Measurements from ENCODE around the gene SEPTIN8.
A peak's percentile ranks its signal among the peaks of the same experiment; 100 is the strongest.

The SEPTIN8 gene, protein sequence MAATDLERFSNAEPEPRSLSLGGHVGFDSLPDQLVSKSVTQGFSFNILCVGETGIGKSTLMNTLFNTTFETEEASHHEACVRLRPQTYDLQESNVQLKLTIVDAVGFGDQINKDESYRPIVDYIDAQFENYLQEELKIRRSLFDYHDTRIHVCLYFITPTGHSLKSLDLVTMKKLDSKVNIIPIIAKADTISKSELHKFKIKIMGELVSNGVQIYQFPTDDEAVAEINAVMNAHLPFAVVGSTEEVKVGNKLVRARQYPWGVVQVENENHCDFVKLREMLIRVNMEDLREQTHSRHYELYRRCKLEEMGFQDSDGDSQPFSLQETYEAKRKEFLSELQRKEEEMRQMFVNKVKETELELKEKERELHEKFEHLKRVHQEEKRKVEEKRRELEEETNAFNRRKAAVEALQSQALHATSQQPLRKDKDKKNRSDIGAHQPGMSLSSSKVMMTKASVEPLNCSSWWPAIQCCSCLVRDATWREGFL

DNA sequence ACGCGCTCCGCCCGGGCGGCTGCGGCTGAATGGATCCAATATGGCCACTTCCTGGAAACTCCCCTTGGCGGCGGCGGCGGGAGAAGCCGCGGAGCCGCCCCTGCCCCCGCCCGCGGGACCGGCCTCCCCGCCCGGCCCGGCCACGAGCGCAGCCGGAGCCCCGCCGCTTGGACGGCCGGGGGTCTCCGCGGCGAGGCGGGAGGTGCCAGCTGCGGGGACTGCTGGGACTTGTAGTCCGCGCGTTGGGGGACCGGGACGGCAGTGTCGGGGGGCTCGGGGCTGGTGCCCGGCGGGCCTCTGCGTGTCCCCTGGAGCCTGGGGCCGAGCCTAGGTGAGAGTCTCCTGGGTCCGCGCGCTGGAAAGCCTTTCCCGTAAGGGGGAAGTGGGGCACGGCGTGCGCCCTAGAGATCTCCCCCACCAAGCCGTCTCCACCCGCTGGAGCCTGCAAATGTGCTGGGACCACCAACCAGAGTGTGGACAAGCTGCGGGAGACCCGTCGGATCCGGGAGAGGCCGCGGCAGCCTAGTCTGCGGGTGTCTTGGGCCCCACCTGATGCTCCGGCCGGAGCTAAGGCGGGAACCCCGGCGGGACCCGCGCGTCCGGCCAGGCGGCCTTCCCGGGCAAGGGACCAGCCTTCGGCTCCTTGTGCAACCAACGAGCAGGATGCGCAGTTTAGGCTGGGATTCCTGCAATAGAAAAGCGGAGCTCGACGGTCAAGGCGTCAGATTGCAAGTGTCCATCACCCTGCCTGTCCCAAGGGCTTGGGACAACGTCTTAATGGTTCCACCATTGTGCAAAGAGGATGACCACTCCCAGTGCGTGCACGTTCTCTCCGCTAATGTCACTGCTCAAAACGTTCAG, at the start of gene SEPTIN8:
Gene SEPTIN8, minus strand, starts transcription at position 31 of the 861 bp plus-strand sequence. CDS start 102 bp downstream, outside the sequence.
- peak; percentile 56 to 65 for DNase-seq

DNA sequence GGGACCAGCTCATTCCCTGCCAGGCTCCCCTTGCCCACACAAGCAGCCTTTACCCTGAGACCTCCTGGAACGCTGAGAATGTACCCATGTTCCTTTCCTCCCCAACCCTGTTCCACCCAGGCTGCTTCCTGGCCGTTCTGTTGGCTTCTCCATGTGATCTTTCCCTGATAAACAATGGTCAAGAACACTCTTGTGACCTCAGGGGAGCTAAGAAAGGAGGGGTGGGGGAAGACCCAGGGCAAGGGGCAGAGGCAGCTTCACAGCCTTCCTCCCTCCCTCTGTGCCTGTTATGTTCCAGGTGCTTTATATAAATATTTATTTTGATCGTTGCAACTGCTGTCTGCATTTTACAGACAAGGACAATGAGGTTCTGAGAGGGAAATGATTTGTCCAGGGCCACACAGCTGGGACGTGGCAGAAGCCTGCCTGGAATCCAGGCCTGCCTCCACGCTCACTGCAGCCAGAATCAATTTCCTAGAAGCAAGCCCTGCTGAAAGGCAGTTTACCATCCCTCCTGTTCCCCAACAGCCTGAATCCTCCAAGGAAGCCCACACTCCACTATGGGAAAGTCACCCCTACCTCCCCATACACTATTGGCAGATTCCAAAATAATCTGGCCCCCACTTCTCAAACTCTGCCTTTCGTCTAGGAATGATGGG, 49.5 kb upstream of the SEPTIN8 start:
- DNase-seq = no peak

DNA sequence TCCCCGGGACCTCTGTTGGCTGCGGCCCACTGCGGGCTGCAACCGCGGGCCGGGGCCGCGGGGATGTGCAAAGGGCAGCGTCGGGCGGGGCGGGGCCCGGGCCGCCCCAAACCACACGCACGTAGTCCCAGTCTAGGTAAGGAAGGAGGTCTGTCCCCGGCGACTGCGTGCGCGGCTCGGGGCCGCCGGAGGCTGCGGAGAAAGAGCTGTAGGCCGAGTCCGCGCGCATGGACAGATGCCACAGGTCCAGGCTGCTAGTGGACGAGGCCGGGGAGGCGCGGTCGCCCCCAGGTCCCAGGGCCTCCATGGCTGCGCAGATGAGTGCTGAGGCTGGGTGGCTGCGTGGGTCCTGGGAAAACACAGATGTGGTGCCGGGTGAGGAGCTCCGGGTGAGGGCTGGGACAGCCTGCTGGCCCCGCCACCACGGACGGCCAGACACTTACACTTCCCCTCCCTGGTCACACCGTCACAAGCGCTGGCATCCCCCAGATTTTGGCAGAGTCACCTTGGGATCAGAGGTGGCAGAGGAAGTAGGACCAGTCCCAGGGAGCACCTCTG, 48.9 kb upstream of the SEPTIN8 start:
- no peak for DNase-seq

DNA sequence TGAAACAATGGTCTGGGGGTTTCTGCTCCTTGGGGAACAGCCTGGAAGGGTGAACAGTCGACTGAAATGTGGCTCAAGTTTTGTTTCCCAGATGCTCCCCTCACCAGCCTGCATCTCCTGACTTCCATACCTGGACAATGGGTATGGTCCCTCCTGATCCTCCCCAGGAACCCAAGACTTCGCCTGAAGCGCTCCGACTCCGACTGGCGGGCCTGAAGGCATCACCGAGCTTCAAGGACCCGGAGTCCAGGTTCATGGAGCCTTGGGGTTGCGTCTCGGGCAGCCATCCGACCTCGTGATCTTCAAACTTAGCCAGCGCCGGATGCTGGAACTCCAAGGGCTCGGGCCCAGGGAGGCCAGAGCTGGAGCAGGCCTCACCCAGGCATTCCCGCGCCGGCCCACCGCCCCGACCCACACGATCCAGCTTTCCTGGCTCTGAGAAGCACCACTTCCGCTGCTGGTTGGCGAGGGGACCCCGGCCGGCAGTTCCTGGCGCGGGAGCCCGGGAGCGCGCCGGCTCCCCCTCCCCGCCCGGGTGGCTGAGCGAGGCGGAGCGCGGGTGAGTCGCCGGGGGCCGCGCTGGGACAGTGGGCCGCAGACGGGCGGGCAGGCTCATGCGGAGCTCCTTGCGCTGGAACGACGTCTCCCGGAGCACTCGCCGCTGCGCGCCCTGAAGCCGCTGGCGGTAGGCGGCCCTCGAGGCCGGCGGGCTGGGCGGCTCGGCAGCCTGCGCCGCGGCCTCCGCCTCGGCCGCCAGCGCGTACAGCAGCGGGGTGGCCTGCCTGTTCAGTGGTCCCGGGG, 48.2 kb upstream of the SEPTIN8 start:
- DNase-seq = peak in 1 of 2 experiments; percentile 58

DNA sequence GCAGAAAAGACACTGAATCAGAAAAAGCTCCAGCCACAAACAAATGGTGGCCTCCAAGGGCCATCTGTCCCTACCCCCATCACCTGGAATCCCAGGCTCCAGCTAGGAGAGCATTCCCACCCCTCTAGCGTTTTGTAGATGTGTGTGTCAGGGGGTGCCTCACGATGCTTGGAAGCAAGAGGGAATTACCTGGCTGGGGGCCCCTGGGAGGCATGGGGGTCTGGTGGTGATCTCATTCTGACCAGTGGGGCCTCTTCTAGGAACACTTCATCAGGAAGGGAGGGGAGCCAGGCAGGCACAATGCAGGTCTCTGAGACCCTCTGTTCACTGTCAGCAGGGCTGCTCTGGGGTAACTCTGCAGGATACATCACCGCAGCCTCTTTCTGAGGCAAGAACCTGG, 47.4 kb upstream of the SEPTIN8 start:
- no peak for DNase-seq

DNA sequence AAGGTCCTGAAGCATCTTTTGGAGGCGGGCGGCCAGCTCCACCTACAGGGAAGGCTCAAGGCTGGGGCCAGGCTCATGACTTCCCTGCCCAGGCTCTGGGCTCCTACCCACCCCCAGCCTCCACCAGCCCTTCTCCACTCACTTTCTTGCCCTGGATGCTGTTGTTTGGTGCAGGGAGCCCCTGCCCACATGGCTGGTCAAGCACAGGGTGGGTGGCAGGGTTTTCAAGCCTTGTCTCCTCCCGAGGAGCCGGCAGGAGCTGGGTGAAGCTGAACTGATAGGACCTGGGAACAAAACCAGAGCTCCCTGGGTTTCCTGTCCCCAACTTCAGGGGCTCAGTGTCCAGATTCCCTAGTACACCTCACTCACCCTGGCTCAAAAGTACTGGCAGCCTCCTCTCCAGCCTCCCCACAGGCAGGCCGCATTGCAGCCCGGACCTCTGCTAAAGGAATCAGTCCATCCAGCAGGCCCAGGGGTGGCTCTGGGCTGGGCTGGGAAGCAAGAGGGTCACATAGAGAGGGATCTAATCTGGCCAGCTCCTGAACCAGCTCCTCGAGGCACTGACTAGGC, 46.5 kb upstream of the SEPTIN8 start:
- DNase-seq = no peak

DNA sequence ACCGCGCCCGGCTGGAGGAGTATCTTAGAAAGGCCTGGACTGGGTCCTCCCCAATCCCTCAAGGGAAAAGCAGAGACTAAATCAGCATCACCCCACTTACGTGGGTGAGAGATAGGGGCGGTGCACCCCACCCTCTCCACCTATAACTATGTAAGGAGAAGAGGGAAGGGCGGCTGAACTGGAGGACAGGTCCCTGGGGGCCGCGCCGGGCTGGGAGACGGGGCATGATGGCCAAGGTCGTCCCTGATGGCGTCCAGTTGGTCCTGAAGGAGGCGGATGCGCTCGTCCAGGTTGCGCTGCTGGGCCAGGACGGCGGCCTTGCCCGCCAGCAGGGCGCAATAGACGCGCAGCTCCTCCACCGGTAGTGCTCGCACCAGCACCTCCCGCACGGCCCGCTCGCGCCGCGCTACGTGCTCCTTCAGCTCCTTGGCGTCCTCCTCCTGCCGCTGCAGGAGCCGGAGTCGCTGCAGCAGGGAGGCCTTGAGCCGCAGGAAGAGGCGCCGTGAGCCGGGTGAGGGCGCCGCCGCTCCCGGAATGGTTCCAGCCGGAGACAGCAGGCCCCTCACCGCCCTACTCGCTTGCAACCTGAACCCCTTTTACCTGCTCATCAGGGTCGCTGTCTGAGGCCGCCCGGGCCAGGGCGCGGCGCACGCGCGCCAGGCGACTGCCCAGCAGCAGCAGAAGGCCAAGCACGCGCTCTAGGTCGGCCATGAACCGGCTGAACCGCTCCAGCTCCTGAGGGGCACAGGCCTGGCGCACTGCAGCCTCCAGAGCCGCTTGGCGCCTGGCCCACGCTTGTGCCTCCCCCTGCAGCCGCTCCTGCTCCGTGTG, 45.8 kb upstream of the SEPTIN8 start:
- DNase-seq = peak; percentile 46 to 48

DNA sequence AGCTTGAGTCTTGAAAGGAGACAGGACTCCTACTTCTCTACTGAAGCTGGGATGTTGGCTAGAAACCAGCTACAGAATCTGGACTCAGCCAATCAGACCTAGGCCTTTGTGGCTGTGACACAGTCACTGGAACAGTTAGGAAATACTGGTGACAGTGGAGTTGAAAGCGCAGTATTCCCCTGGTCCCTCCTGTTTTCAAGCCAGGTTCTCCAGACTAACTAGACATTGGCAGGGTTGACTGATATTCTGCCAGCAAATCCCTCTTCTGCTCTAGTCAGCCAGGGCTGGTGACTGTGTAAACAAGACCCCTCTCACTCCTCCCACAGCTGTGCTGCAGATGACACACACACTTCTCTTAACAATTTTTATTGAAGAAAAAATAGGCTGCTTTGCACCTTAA, 44.8 kb upstream of the SEPTIN8 start:
- DNase-seq = peak in 1 of 2 experiments; percentile 13

DNA sequence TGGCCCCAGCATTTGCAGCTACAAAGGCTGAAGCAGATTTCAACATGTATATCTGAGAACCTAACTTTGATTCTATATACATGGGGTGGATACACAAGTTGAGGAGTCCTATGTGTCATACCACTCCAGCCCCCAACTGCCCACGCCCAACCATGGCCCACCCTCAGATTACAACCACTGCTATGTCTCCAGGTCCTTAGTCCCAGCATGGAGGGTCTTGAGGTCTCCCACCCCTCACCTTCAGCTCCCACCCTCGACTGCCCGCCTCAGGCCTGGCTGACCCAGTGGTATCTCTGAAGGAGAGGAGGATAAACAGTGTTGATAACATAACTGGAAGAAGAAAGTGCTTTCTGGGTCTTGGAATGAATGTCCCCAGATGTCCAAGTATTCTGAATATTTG, 44.3 kb upstream of the SEPTIN8 start:
- DNase-seq = no peak

DNA sequence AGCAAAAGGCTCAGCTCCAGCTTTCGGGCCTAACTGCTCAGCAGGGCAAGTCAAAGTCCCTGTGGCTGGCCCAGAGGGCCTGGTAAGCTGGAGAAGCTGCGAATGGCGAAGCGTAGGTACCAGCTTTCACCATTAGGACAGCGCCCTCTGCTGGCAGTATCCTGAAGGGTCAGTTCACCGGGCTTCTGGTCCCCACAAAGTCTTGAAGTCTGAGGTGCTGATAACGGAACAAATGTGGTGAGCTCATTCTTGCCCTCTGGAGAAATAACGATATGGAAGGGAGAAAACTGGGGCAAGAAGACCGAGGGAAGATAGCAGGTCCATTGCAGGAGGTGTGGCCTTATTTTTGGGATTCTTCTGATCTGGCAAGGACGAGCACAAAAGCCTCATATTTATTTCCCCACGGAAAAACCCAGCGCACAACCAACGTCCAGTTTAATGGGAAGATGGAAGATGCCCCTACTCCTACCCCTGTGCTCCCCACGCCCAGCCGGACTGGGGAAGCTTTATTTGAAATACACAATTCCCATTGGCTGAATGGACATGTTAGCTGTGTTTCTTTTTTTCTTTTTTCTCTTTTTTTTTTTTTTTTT, 43.2 kb upstream of the SEPTIN8 start:
- peak; percentile 95 to 96 for DNase-seq

DNA sequence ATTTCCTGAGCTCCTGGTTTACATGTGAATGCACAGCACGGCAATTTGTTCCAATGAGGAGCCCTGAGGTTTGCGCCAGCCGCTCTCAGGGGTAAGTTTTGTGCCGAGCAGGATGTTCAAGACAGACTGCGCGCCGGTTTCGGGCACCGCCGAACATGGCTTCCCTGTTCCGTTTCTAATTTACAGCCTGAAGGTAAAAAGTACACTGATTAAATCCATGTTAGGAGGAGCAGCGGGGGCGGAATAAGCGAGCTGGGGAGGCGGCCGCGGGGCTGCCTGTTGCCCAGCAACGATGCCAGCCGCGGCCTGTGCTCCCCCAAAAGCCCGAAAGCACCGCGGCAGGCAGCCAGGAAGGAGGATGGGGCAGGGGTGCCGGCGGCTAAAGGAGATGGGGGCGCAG, 42.4 kb upstream of the SEPTIN8 start:
- DNase-seq = no peak

DNA sequence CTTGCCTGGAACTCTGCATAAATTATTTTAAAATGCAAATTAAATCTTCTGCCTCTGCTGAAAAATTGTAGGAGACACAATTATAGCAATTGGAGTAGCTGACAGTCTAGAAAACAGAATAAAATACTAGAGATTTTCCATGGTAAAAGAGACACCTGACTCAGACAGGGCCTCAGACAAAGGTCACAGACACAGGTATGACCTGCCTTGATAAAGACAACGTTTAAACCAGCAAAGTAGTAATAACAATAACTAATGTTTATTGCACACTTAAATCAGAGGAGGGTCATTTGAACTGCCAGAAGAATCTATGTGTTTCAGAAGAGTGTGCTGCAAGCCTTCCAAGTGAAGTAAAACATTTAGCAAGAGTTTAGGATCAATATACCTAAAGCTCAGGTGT, 40.0 kb upstream of the SEPTIN8 start:
- no peak for DNase-seq

DNA sequence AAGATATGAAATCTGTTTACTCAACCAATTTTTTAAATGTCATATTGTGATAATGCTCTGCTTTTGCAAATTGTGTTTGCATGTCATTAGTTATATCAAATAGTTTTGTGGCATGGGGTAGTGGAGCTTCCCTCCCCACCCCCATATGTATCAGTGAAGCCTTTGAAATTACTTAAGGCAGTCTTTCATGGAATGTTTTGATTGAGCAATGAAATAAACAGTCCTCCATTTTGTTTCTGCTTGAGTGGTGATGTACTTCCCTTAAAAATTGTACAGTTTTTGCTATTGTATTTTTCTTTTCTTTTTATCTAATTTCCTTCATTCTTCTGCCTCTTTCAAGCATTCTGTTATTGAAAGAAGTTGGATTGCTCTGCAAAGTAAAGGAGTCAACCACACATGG, 39.5 kb upstream of the SEPTIN8 start:
- no peak for DNase-seq

DNA sequence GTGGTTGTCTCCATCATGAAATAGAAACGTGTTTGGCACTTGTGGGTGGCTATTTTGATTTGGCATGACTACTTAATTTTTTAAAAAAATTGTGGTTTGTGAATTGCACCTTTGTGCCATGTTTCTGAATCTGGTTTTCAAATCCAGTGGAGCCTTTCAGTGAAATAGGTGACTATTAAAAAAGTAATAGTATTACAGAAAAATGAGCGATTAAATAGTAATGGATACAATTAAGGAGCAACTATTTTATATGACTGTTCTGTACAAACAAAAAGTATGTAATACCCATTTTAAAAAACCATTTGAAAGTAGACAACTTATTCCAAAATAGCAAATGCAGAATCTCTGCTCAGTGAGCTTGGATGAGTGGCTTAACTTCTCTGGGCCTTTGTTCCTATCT, 39.0 kb upstream of the SEPTIN8 start:
- DNase-seq = no peak

DNA sequence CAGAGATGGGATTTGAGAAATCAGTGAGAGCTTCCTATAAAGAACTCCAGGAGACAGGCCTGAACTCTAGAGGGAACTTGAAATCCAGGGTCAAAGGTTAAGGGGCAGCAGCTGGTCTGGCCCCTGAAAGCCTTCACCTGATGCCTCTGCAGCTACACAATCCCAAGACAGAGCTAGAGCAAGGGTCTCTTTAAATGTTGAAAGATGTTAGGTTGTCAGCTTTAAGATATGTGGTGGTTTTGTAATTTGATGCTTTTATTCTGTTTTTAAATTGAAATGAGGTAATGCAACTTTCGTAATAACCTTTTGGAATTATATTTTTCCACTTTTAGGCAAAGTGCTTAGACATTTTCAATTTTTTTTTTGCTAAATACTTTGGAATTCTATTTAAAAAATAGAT, 38.4 kb upstream of the SEPTIN8 start:
- no peak for DNase-seq

DNA sequence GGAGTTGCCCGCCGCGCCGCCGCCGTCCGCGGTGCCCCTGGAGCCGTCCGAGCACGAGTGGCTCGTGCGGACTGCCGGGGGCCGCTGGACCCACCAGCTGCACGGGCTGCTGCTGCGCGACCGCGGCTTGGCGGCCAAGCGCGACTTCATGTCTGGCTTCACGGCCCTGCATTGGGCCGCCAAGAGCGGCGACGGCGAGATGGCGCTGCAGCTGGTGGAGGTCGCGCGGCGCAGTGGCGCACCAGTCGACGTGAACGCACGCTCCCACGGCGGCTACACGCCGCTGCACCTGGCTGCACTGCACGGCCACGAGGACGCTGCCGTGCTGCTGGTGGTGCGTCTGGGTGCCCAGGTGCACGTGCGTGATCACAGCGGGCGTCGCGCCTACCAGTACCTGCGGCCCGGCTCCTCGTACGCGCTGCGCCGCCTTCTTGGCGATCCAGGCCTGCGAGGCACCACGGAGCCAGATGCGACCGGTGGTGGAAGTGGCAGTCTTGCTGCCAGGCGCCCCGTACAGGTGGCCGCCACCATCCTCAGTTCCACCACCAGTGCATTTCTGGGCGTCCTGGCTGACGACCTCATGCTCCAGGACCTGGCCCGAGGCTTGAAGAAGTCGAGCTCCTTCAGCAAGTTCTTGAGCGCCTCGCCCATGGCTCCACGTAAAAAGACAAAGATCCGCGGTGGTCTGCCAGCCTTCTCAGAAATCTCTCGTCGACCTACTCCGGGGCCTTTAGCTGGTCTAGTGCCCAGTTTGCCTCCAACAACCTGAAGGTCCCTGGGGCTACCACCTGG, 37.7 kb upstream of the SEPTIN8 start:
- DNase-seq = no peak

DNA sequence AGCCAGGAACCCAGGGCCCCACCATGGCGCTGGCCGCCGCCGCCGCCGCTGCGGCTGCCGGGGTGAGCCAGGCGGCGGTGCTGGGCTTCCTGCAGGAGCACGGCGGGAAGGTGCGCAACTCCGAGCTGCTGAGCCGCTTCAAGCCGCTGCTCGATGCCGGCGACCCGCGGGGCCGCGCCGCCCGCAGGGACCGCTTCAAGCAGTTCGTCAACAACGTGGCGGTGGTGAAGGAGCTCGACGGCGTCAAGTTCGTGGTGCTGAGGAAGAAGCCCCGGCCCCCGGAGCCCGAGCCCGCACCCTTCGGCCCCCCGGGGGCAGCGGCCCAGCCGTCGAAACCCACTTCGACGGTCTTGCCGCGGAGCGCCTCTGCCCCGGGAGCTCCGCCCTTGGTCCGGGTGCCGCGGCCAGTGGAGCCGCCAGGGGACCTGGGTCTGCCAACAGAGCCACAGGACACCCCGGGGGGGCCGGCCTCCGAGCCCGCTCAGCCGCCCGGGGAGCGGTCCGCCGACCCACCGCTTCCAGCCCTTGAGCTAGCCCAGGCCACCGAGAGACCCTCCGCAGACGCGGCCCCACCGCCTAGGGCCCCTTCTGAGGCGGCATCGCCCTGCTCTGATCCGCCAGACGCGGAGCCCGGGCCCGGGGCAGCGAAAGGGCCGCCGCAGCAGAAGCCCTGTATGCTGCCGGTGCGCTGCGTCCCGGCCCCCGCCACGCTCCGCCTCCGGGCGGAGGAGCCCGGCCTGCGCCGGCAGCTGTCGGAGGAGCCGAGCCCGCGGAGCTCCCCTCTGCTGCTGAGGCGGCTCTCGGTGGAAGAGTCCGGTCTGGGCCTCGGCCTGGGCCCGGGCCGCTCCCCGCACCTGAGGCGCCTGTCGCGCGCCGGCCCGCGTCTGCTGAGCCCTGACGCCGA, 36.8 kb upstream of the SEPTIN8 start:
- peak; percentile 47 to 55 for DNase-seq

Data from activated T-cell treated with anti-CD3 and anti-CD28 coated beads, Interleukin-2, amount 50 U/mL, for 48 hours (primary cell).